Adrenal gland (tissue), 5 donors: Measurements from ENCODE around the gene APBA2.

Experiments used
- POLR2A ChIP-seq, 2 donors: fragments of 450-650 bp; IDR thresholded peaks; one replicate each; pipeline ENCODE4 v1.6.1; 2017; ENCODE audit warnings: antibody characterized with exemption in 2 of 2, mild to moderate bottlenecking in 2 of 2, moderate library complexity in 1 of 2
- TF ChIP-seq, protein P1 (sequence below), 6 experiments: fragments of 450-650 bp in 4 of 6; fragments of 200-600 bp in 2 of 6; sonication (generic) in 1 of 6; IDR thresholded peaks; 1 replicate in 5 of 6; 2 replicates in 1 of 6; pipeline versions ENCODE4 v1.5.1 to v1.8.0; 2016 to 2021; ENCODE audit warnings: antibody characterized with exemption in 6 of 6, mild to moderate bottlenecking in 2 of 6, moderate library complexity in 1 of 6
- donor health status: DM: no; HTN: no; CAD: no.

DNA sequence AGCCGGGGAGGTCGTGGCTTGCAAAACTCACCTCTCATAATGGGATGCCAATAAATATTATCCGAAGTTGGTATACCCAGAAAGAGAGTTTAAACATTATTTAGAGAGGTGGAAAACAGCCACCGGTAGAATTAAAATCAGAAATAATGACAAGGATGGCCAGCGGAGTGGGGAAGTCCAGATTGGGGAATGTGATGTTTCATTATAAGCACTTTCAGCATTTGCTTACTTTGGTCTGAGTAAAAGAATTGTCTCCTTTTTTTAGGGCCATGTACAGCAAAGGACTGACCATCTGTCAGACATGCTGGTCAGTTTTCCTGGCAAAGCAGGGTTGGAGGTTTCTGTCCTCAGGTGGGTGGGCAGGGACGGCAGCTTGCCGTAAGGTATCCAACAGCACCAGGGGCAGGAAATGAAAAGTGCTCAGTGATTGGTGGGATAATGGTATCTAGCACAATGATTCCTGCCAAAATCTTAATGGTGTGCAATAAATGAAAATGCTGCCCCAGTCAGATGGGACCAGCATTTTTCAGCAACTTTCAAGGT, 24.3 kb downstream of the APBA2 start:
- TF ChIP-seq, protein P1, sequence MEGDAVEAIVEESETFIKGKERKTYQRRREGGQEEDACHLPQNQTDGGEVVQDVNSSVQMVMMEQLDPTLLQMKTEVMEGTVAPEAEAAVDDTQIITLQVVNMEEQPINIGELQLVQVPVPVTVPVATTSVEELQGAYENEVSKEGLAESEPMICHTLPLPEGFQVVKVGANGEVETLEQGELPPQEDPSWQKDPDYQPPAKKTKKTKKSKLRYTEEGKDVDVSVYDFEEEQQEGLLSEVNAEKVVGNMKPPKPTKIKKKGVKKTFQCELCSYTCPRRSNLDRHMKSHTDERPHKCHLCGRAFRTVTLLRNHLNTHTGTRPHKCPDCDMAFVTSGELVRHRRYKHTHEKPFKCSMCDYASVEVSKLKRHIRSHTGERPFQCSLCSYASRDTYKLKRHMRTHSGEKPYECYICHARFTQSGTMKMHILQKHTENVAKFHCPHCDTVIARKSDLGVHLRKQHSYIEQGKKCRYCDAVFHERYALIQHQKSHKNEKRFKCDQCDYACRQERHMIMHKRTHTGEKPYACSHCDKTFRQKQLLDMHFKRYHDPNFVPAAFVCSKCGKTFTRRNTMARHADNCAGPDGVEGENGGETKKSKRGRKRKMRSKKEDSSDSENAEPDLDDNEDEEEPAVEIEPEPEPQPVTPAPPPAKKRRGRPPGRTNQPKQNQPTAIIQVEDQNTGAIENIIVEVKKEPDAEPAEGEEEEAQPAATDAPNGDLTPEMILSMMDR (IDR thresholded peaks at IDR 0.05), result no peak
- no peak for TF ChIP-seq POLR2A (IDR thresholded peaks at IDR 0.05)
